Measurements from ENCODE around the gene IMPDH1. TPM values are rescaled to one million over a fixed set of nuclear protein-coding genes. Genes with fewer than 3 reads are reported as not detected.

Gene IMPDH1
- total and polyA plus RNA-seq, 9 of the 15 experiments (the other 6 are each of a cell fraction or from before 2014, with no cell fraction given) = 0.80 to 118 (median 64.3) TPM

GRCh38 chr7:128353189-128353588 lies 56.6 kb downstream of the IMPDH1 start (continued):
- TF ChIP-seq POLR2H (tag; IDR thresholded peaks at IDR 0.05; ENCODE audit: low read depth) (no peak), ZNF121 (CRISPR knock-in tag; conservative IDR thresholded peaks at IDR 0.05) (no peak), MLLT1 (IDR thresholded peaks at IDR 0.05) (0 out of 4 replicates have a peak, but pooled peaks have one; percentile 51 to 53), ZEB2 (IDR thresholded peaks at IDR 0.05) (peak; percentile 67; the same call in 1 of the 2 replicates)

GRCh38 chr7:128352636-128353035 lies 57.1 kb downstream of the IMPDH1 start:
- Histone ChIP-seq H3K27me3 (ENCODE audit: control insufficient read depth in 2 of 2, insufficient read depth in 2 of 2, low read length in 2 of 2) (peaks cover 2 to 30% of the 10 kb centered on the region in 2 experiments; a peak in 3 of 5 replicates), H3K4me1 (replicated peaks in 1 of 2; ENCODE audit: control insufficient read depth in 2 of 2, insufficient read depth in 2 of 2, low read length in 2 of 2) (peaks cover 12 to 20% of the 10 kb centered on the region in 2 experiments), H3K9me1 (ENCODE audit: control insufficient read depth, insufficient read depth, low read length) (peaks cover 3% of the 10 kb centered on the region), H3K4me2 (ENCODE audit: insufficient read depth, low read length) (peak overlapping the region; percentile 49; the same call in 1 of the 2 replicates), H3K27ac (ENCODE audit: extremely low read depth, low read depth, low read length) (no peak overlapping the region), H3K4me3 (no peak overlapping the region), H3K36me3 (ENCODE audit: control insufficient read depth, insufficient read depth, low read length) (no peaks in the 10 kb centered on the region), H4K20me1 (replicated peaks; ENCODE audit: control insufficient read depth, insufficient read depth, low read length) (no peaks in the 10 kb centered on the region), H2AFZ (ENCODE audit: low read depth, low read length) (0 out of 2 replicates have a peak overlapping the region, but pooled peaks have one; percentile 6), H3K9me3 (replicated peaks; ENCODE audit: control insufficient read depth, insufficient read depth, low read depth, low read length) (no peaks in the 10 kb centered on the region), H3K79me2 (ENCODE audit: control insufficient read depth, insufficient read depth, low read length) (no peaks in the 10 kb centered on the region), H3K9ac (ENCODE audit: insufficient read depth in 1 of 2, low read depth in 2 of 2, low read length in 2 of 2) (peak overlapping the region in 1 of 2 experiments; percentile 18; a peak in 1 of 4 replicates)
- BruUV-seq (replicated peaks) = no TSS peak
- ATAC-seq (no peak), FAIRE-seq (no peak), DNase-seq (ENCODE audit: extremely low read depth in 1 of 4, low spot score in 3 of 4) (peak in 3 of 4 experiments; percentile 30 to 63 (median 56))
- in situ Hi-C loops (cut with MboI) = no loop called here
- CTCF ChIA-PET (ENCODE audit: low intra/inter-chr PET ratio) = no interaction called here
- WGBS (ENCODE audit: insufficient coverage, low coverage, missing lambda C conversion rate) = 7% methylated on average over 8 of the region's 8 CpGs
- no peak for TF ChIP-seq YY1 (IDR thresholded peaks at IDR 0.05; ENCODE audit: borderline replicate concordance in 1 of 3, control insufficient read depth in 1 of 3, extremely low read depth in 1 of 3, insufficient read depth in 3 of 3, insufficient read length in 1 of 3, insufficient replicate concordance in 2 of 3, low read depth in 1 of 3, low read length in 2 of 3)
- no peak for TF ChIP-seq HMG20B (CRISPR knock-in tag; IDR thresholded peaks at IDR 0.05)
- no peak for TF ChIP-seq FOXJ3 (CRISPR knock-in tag; IDR thresholded peaks at IDR 0.05)
- TF ChIP-seq ZBTB9 (CRISPR knock-in tag; IDR thresholded peaks at IDR 0.05) = no peak
- no peak for TF ChIP-seq MLLT1 (IDR thresholded peaks at IDR 0.05)
- TF ChIP-seq FUS (optimal IDR thresholded peaks at IDR 0.05; ENCODE audit: low read depth, low read length) = no peak
- TF ChIP-seq MIER1 (IDR thresholded peaks at IDR 0.05; ENCODE audit: low read depth) = no peak
- TF ChIP-seq HSF4 (CRISPR knock-in tag; IDR thresholded peaks at IDR 0.05; ENCODE audit: borderline replicate concordance) = no peak
- intact Hi-C loops (cut with micrococcal nuclease) = no loop called here
- POLR2A ChIA-PET = interaction anchor here (0.5 to 1.1 kb wide), 2 partner anchors 9 to 358 kb away, joined by 3 to 4 read pairs; partner anchors contain the start of gene RBM28
